HG02943 (cell line): ENCODE results near the gene NAA16.
"Not testable (repeated sequence)": the region's sequence is repeated elsewhere in the genome, so short reads cannot be mapped to it uniquely, and the experiment has no call there.

ENCODE experiments used
- ATAC-seq: cut with Tn5 transposase; IDR thresholded peaks from one replicate; pipeline ENCODE4 v1.9.1; 2021; ENCODE audit warnings: mild to moderate bottlenecking, low read depth, moderate library complexity; ENCODE audit not compliant: unreplicated experiment

Gene NAA16

GRCh38 chr13:41403983-41404382 is 92.9 kb downstream of the NAA16 start:
- ATAC-seq = no peak

- no peak for ATAC-seq
Measured at GRCh38 chr13:41405367-41405766, 94.3 kb downstream of the NAA16 start.

GRCh38 chr13:41407380-41407779 is 96.3 kb downstream of the NAA16 start:
- ATAC-seq = no peak

GRCh38 chr13:41408121-41408520 is 97.1 kb downstream of the NAA16 start:
- ATAC-seq = no peak

- no peak for ATAC-seq
Measured at GRCh38 chr13:41408746-41409145, 97.7 kb downstream of the NAA16 start.

GRCh38 chr13:41409611-41410010 is 98.5 kb downstream of the NAA16 start:
- no peak for ATAC-seq

GRCh38 chr13:41411060-41411459 is 100.0 kb downstream of the NAA16 start:
- ATAC-seq = no peak

GRCh38 chr13:41411522-41411921 is 100.5 kb downstream of the NAA16 start:
- no peak for ATAC-seq

- ATAC-seq = no peak
Measured at GRCh38 chr13:41413872-41414271, 102.8 kb downstream of the NAA16 start.

- no peak for ATAC-seq
Measured at GRCh38 chr13:41416276-41416675, 105.2 kb downstream of the NAA16 start.

- no peak for ATAC-seq
Measured at GRCh38 chr13:41418027-41418426, 107.0 kb downstream of the NAA16 start.

- no peak for ATAC-seq
Measured at GRCh38 chr13:41418731-41419130, 107.7 kb downstream of the NAA16 start.

- no peak for ATAC-seq
Measured at GRCh38 chr13:41419206-41419605, 108.1 kb downstream of the NAA16 start.

- no peak for ATAC-seq
Measured at GRCh38 chr13:41420146-41420545, 109.1 kb downstream of the NAA16 start.

- ATAC-seq = not testable (repeated sequence)
Measured at GRCh38 chr13:41421330-41421729, 110.3 kb downstream of the NAA16 start.

- ATAC-seq = not testable (repeated sequence)
Measured at GRCh38 chr13:41421983-41422382, 110.9 kb downstream of the NAA16 start.

GRCh38 chr13:41423259-41423658 is 112.2 kb downstream of the NAA16 start:
- not testable (repeated sequence) for ATAC-seq

- ATAC-seq = not testable (repeated sequence)
Measured at GRCh38 chr13:41424675-41425074, 113.6 kb downstream of the NAA16 start.

- ATAC-seq = no peak
Measured at GRCh38 chr13:41426047-41426446, 115.0 kb downstream of the NAA16 start.
